Measurements from ENCODE around the gene EFHC1. TPM values are rescaled to one million over a fixed set of nuclear protein-coding genes. Genes with fewer than 3 reads are reported as not detected.

Gene EFHC1
- total and polyA plus RNA-seq, 2 of the 13 experiments (the other 11 are each of a cell fraction or from before 2014, with no cell fraction given) = 23.4 to 29.5 TPM

- no peak; the same call in 1 of the 2 replicates for TF ChIP-seq FOXJ3 (CRISPR knock-in tag; IDR thresholded peaks at IDR 0.05; ENCODE audit: borderline replicate concordance)
- TF ChIP-seq BRD4 (CRISPR knock-in tag; IDR thresholded peaks at IDR 0.05) = no peak; the same call in 1 of the 2 replicates
- peak; percentile 81; the same call in 1 of the 2 replicates for TF ChIP-seq ZNF609 (CRISPR knock-in tag; IDR thresholded peaks at IDR 0.05; ENCODE audit: borderline replicate concordance)
- no peak for TF ChIP-seq ZNF318 (CRISPR knock-in tag; IDR thresholded peaks at IDR 0.05)
- TF ChIP-seq ARHGAP35 (CRISPR knock-in tag; IDR thresholded peaks at IDR 0.05; ENCODE audit: borderline replicate concordance) = no peak
- TF ChIP-seq POGZ (CRISPR knock-in tag; IDR thresholded peaks at IDR 0.05) = peak; percentile 80
- TF ChIP-seq MAFG (CRISPR knock-in tag; IDR thresholded peaks at IDR 0.05) = no peak
- 0 out of 2 replicates have a peak, but pooled peaks have one; percentile 8 for TF ChIP-seq NR2F6 (IDR thresholded peaks at IDR 0.05)
- peak; percentile 52; the same call in 1 of the 2 replicates for TF ChIP-seq NR2F6 (CRISPR knock-in tag; IDR thresholded peaks at IDR 0.05)
- TF ChIP-seq CSRNP1 (CRISPR knock-in tag; IDR thresholded peaks at IDR 0.05) = no peak
- peak; percentile 91 for TF ChIP-seq MED1 (CRISPR knock-in tag; IDR thresholded peaks at IDR 0.05)
- TF ChIP-seq ERF (CRISPR knock-in tag; IDR thresholded peaks at IDR 0.05) = no peak; the same call in 1 of the 2 replicates
- TF ChIP-seq ZFP36 (IDR thresholded peaks at IDR 0.05; ENCODE audit: borderline replicate concordance, low read depth, low read length, partially characterized antibody) = no peak
- TF ChIP-seq HMG20B (CRISPR knock-in tag; conservative IDR thresholded peaks at IDR 0.05) = no peak
These were observed 127.7 kb downstream of the EFHC1 start (continued) for GRCh38 chr6:52547647-52548352.
